Measurements from ENCODE around the gene PLXNA3. TPM values are rescaled to one million over a fixed set of nuclear protein-coding genes. Genes with fewer than 3 reads are reported as not detected.
A peak's percentile ranks its signal among the peaks of the same experiment; 100 is the strongest.

Gene PLXNA3
- polyA plus RNA-seq, 3 donors = 0.02 to 10.9 TPM; not detected in 1

DNA sequence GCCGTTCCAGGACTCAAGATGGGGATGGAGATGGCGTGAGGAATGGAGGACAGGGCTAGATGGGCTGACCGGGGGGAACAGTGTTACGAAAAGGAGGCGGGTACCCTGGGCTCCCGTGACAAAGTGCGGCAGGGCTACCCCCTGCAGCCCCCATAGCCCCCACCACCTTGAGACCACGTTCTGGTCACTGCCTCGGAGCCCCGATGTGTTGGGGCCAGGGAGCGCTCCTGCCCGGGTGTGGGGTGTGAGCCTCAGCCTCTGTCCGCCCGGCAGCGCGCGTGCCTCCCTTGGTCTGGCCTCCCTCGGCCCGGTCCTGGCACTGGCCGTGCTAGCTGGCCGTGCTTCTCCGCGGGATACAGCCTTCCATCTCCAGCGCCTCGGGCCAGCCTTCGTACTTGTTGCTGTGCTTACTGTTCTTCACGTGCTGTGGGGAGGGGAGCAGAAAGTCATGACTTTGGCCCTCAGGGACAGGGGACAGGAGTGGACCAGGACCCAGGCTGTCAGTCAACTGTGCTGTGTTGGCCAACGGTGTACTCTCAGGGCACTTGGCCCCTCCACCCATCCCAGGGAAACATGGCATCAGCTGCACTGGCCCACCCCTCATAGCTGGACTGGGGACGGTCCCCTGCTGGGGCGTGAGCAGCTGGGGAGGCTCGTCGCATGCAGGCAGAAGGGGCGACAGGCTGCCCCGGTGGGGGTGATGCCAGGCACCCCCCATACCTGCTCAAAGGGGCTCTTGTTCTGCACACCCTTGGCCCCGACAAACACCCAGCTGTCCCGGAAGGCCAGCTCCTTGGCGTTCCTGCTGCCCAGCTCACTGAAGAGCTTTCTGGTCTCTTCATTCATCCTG lies 48.6 kb downstream of the PLXNA3 start:
- no peak overlapping the region for H3K4me2 ChIP-seq (replicated peaks; ENCODE audit: extremely low read depth, low read length, poor library complexity, severe bottlenecking)
- TF ChIP-seq, protein P1, sequence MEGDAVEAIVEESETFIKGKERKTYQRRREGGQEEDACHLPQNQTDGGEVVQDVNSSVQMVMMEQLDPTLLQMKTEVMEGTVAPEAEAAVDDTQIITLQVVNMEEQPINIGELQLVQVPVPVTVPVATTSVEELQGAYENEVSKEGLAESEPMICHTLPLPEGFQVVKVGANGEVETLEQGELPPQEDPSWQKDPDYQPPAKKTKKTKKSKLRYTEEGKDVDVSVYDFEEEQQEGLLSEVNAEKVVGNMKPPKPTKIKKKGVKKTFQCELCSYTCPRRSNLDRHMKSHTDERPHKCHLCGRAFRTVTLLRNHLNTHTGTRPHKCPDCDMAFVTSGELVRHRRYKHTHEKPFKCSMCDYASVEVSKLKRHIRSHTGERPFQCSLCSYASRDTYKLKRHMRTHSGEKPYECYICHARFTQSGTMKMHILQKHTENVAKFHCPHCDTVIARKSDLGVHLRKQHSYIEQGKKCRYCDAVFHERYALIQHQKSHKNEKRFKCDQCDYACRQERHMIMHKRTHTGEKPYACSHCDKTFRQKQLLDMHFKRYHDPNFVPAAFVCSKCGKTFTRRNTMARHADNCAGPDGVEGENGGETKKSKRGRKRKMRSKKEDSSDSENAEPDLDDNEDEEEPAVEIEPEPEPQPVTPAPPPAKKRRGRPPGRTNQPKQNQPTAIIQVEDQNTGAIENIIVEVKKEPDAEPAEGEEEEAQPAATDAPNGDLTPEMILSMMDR (IDR thresholded peaks at IDR 0.05) = no peak
- no peaks in the 10 kb centered on the region for H3K27me3 ChIP-seq (ENCODE audit: control insufficient read depth in 2 of 2, insufficient read depth in 2 of 2, low read length in 2 of 2)
- H3K9ac ChIP-seq (ENCODE audit: insufficient read depth, low read length, poor library complexity, severe bottlenecking) = no peak overlapping the region
- H4K20me1 ChIP-seq (ENCODE audit: insufficient read depth, low read length) = no peaks in the 10 kb centered on the region
- Mint-ChIP-seq H3K9me3 (peaks cover 0 to 14% (median 6%) of the 10 kb centered on the region in 7 donors), H3K27ac (no peak overlapping the region), H3K4me3 (no peak overlapping the region), H3K4me1 (no peaks in the 10 kb centered on the region), H3K36me3 (peaks cover 42 to 50% of the 10 kb centered on the region in 2 donors), H3K27me3 (ENCODE audit: low read depth in 3 of 3) (peaks cover 0 to 5% (median 2%) of the 10 kb centered on the region in 3 donors)
- H2AFZ ChIP-seq (ENCODE audit: insufficient read depth, low read depth, low read length, poor library complexity, severe bottlenecking) = no peak overlapping the region
- intact Hi-C loops (cut with micrococcal nuclease) = no loop called here
- H3K79me2 ChIP-seq (ENCODE audit: insufficient read depth, low read length) = no peaks in the 10 kb centered on the region
- no peak overlapping the region for H3K27ac ChIP-seq (ENCODE audit: low read depth in 1 of 2, low read length in 2 of 2)
- H3K4me3 ChIP-seq (replicated peaks in 1 of 3; ENCODE audit: low read depth in 2 of 3, low read length in 3 of 3) = no peak overlapping the region
- peaks cover 11 to 35% of the 10 kb centered on the region in 2 donors for H3K36me3 ChIP-seq (replicated peaks in 1 of 2; ENCODE audit: control insufficient read depth in 1 of 2, insufficient read depth in 2 of 2, low read length in 2 of 2)
- no peak for DNase-seq
- WGBS (ENCODE audit: insufficient coverage) = over 99% methylated on average over 15 of the region's 37 CpGs
- H3K4me1 ChIP-seq (ENCODE audit: control insufficient read depth in 1 of 2, insufficient read depth in 2 of 2, low read length in 2 of 2) = no peaks in the 10 kb centered on the region
- H3K9me3 ChIP-seq (replicated peaks in 1 of 2; ENCODE audit: control insufficient read depth in 1 of 2, insufficient read depth in 1 of 2, low read length in 2 of 2) = no peaks in the 10 kb centered on the region

DNA sequence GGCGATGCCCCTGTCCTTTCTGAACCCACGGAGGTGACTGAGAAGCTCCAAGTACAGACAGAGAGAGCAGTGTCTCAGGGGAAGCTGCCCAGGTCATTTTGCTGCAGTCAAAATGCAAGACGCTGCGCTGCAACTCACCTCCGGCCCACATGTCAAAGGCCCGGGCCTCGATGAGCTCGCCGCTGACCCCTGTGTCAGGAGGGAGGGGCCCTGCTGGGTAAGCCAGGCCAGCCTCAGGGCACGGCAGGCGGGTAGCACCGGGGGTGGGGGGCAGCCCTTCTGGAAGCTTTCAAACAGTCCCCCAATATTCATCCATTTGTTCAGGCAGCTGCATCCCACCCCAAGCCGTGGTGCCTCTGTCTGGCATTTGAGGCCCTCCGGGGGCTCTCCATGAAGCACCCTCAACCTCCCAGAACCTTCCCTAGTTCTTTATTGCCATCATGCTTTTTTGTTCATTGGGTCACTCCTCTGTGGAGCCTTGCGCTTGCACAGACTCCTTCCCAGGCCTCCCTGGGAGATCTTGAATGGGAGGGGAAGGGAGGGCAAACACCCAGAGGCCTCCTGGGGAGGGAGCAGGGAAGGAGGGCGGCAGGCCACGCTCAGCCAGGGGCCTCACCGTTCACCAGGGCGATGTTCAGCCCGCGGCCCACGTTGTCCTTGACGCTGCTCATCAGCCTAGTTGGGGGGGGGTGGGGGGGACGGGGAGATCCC lies 49.7 kb downstream of the PLXNA3 start:
- no peaks in the 10 kb centered on the region for H3K4me1 Mint-ChIP-seq
- no peak overlapping the region for H3K4me3 ChIP-seq (replicated peaks in 1 of 3; ENCODE audit: low read depth in 2 of 3, low read length in 3 of 3)
- no peaks in the 10 kb centered on the region for H3K27me3 ChIP-seq (ENCODE audit: control insufficient read depth in 2 of 2, insufficient read depth in 2 of 2, low read length in 2 of 2)
- H3K27ac Mint-ChIP-seq = peak overlapping the region in 1 of 7 donors; percentile 40
- H3K9me3 Mint-ChIP-seq = peaks cover 0 to 14% (median 6%) of the 10 kb centered on the region in 7 donors
- H3K9me3 ChIP-seq (replicated peaks in 1 of 2; ENCODE audit: control insufficient read depth in 1 of 2, insufficient read depth in 1 of 2, low read length in 2 of 2) = no peaks in the 10 kb centered on the region
- no peaks in the 10 kb centered on the region for H4K20me1 ChIP-seq (ENCODE audit: insufficient read depth, low read length)
- intact Hi-C loops (cut with micrococcal nuclease) = no loop called here
- H3K36me3 ChIP-seq (replicated peaks in 1 of 2; ENCODE audit: control insufficient read depth in 1 of 2, insufficient read depth in 2 of 2, low read length in 2 of 2) = peaks cover 11 to 35% of the 10 kb centered on the region in 2 donors
- peaks cover 42 to 50% of the 10 kb centered on the region in 2 donors for H3K36me3 Mint-ChIP-seq
- no peaks in the 10 kb centered on the region for H3K4me1 ChIP-seq (ENCODE audit: control insufficient read depth in 1 of 2, insufficient read depth in 2 of 2, low read length in 2 of 2)
- DNase-seq = no peak
- H2AFZ ChIP-seq (ENCODE audit: insufficient read depth, low read depth, low read length, poor library complexity, severe bottlenecking) = no peak overlapping the region
- H3K27me3 Mint-ChIP-seq (ENCODE audit: low read depth in 3 of 3) = peaks cover 0 to 5% (median 2%) of the 10 kb centered on the region in 3 donors
- H3K79me2 ChIP-seq (ENCODE audit: insufficient read depth, low read length) = no peaks in the 10 kb centered on the region
- no peak overlapping the region for H3K27ac ChIP-seq (ENCODE audit: low read depth in 1 of 2, low read length in 2 of 2)
- H3K4me3 Mint-ChIP-seq = no peak overlapping the region
- TF ChIP-seq, protein P1 (IDR thresholded peaks at IDR 0.05) = no peak
- 98% methylated on average over 7 of the region's 24 CpGs for WGBS (ENCODE audit: insufficient coverage)
- no peak overlapping the region for H3K9ac ChIP-seq (ENCODE audit: insufficient read depth, low read length, poor library complexity, severe bottlenecking)
- no peak overlapping the region for H3K4me2 ChIP-seq (replicated peaks; ENCODE audit: extremely low read depth, low read length, poor library complexity, severe bottlenecking)

Data from CD14-positive monocyte (primary cell).